Effector memory CD4-positive, alpha-beta T cell (primary cell): ENCODE measurements around the gene CPSF2.

Source experiments
- DNase-seq, 3 donors: peaks; one replicate each; pipeline ENCODE4 v3.0.0-alpha.2; 2020
- H3K27ac ChIP-seq: 2 replicates; pipeline ENCODE4 v1.7.0; 2013; ENCODE audit warnings: mild to moderate bottlenecking, low read length, moderate library complexity; ENCODE audit not compliant: insufficient read depth, poor library complexity, severe bottlenecking
- H3K27me3 ChIP-seq: replicated peaks from 2 replicates; pipeline ENCODE4 v1.7.0; 2013; ENCODE audit warnings: mild to moderate bottlenecking, low read length; ENCODE audit not compliant: insufficient read depth, control insufficient read depth, poor library complexity, severe bottlenecking
- H3K36me3 ChIP-seq: 2 replicates; pipeline ENCODE4 v1.7.0; 2013; ENCODE audit warnings: mild to moderate bottlenecking, low read length, moderate library complexity; ENCODE audit not compliant: control insufficient read depth, insufficient read depth
- H3K4me1 ChIP-seq: 2 replicates; pipeline ENCODE4 v1.7.0; 2013; ENCODE audit warnings: low read length, mild to moderate bottlenecking; ENCODE audit not compliant: control insufficient read depth, insufficient read depth, poor library complexity, severe bottlenecking
- H3K4me3 ChIP-seq: 2 replicates; pipeline ENCODE4 v1.7.0; 2013; ENCODE audit warnings: low read length, low read depth, mild to moderate bottlenecking; ENCODE audit not compliant: insufficient read depth, poor library complexity, severe bottlenecking
- H3K9me3 ChIP-seq: 2 replicates; pipeline ENCODE4 v1.7.0; 2013; ENCODE audit warnings: mild to moderate bottlenecking, low read length, moderate library complexity; ENCODE audit not compliant: control insufficient read depth

Gene CPSF2

GRCh38 chr14:92215579-92215978, 93.8 kb downstream of the CPSF2 start:
- Histone ChIP-seq H3K4me3 (no peak overlapping the region), H3K9me3 (no peaks in the 10 kb centered on the region), H3K27ac (no peak overlapping the region), H3K36me3 (no peaks in the 10 kb centered on the region), H3K27me3 (no peaks in the 10 kb centered on the region), H3K4me1 (no peaks in the 10 kb centered on the region)
- no peak for DNase-seq

- H3K4me1 ChIP-seq: no peaks in the 10 kb centered on the region
- H3K36me3 ChIP-seq: no peaks in the 10 kb centered on the region
These were observed 96.2 kb downstream of the CPSF2 start for GRCh38 chr14:92217936-92218335.

More at GRCh38 chr14:92217936-92218335, 96.2 kb downstream of the CPSF2 start:
- no peak overlapping the region for H3K27ac ChIP-seq
- H3K4me3 ChIP-seq: no peak overlapping the region
- H3K27me3 ChIP-seq: no peaks in the 10 kb centered on the region
- no peak for DNase-seq
- H3K9me3 ChIP-seq: no peaks in the 10 kb centered on the region
